Epithelial cell of prostate (primary cell): Measurements from ENCODE around the gene TCF3.

ENCODE experiments used
- DNase-seq: peaks from one replicate; pipeline ENCODE4 v3.0.0-alpha.2; 2011; ENCODE audit warnings: low read depth, low spot score
- H3K27ac ChIP-seq: fragments of 450-650 bp; 2 replicates; pipeline ENCODE4 v1.5.1; 2017; ENCODE audit warnings: mild to moderate bottlenecking

Gene TCF3

GRCh38 chr19:1592024-1592754 is 60.2 kb downstream of the TCF3 start:
- peak; percentile 24 for DNase-seq
- peak overlapping the region; percentile 92 for H3K27ac ChIP-seq

GRCh38 chr19:1591421-1592023 is 60.9 kb downstream of the TCF3 start:
- DNase-seq: no peak
- peak overlapping the region; percentile 92 for H3K27ac ChIP-seq

GRCh38 chr19:1590641-1591397 is 61.6 kb downstream of the TCF3 start:
- DNase-seq: no peak
- H3K27ac ChIP-seq: peak overlapping the region; percentile 92

GRCh38 chr19:1587872-1588271 is 64.5 kb downstream of the TCF3 start:
- no peak for DNase-seq
- H3K27ac ChIP-seq: peak overlapping the region; percentile 92

GRCh38 chr19:1585243-1585580 is 67.2 kb downstream of the TCF3 start:
- H3K27ac ChIP-seq: no peak overlapping the region
- DNase-seq: no peak

GRCh38 chr19:1584500-1585242 is 67.7 kb downstream of the TCF3 start:
- no peak overlapping the region for H3K27ac ChIP-seq
- DNase-seq: no peak

- H3K27ac ChIP-seq: no peak overlapping the region
- no peak for DNase-seq
Measured at GRCh38 chr19:1582201-1582600, 70.2 kb downstream of the TCF3 start.

- H3K27ac ChIP-seq: no peak overlapping the region
- DNase-seq: no peak
Measured at GRCh38 chr19:1580957-1581356, 71.5 kb downstream of the TCF3 start.

GRCh38 chr19:1580382-1580781 is 72.0 kb downstream of the TCF3 start:
- no peak overlapping the region for H3K27ac ChIP-seq
- no peak for DNase-seq

- no peak overlapping the region for H3K27ac ChIP-seq
- DNase-seq: no peak
Measured at GRCh38 chr19:1579222-1579621, 73.2 kb downstream of the TCF3 start.

- no peak for DNase-seq
- H3K27ac ChIP-seq: no peak overlapping the region
Measured at GRCh38 chr19:1577929-1578618, 74.3 kb downstream of the TCF3 start.

- no peak for DNase-seq
- H3K27ac ChIP-seq: no peak overlapping the region
Measured at GRCh38 chr19:1577090-1577928, 75.1 kb downstream of the TCF3 start.

- no peak overlapping the region for H3K27ac ChIP-seq
- no peak for DNase-seq
Measured at GRCh38 chr19:1576242-1577089, 75.9 kb downstream of the TCF3 start.

GRCh38 chr19:1575323-1576241 is 76.8 kb downstream of the TCF3 start:
- H3K27ac ChIP-seq: no peak overlapping the region
- no peak for DNase-seq

GRCh38 chr19:1574354-1575136 is 77.9 kb downstream of the TCF3 start:
- no peak for DNase-seq
- no peak overlapping the region for H3K27ac ChIP-seq

GRCh38 chr19:1572795-1573194 is 79.6 kb downstream of the TCF3 start:
- DNase-seq: no peak
- H3K27ac ChIP-seq: no peak overlapping the region

GRCh38 chr19:1571358-1571757 is 81.1 kb downstream of the TCF3 start:
- no peak for DNase-seq
- no peak overlapping the region for H3K27ac ChIP-seq
